ENCODE results near the gene ITGB1BP1.
"Not testable (repeated sequence)": the region's sequence is repeated elsewhere in the genome, so short reads cannot be mapped to it uniquely, and the experiment has no call there.

ITGB1BP1 gene

DNA sequence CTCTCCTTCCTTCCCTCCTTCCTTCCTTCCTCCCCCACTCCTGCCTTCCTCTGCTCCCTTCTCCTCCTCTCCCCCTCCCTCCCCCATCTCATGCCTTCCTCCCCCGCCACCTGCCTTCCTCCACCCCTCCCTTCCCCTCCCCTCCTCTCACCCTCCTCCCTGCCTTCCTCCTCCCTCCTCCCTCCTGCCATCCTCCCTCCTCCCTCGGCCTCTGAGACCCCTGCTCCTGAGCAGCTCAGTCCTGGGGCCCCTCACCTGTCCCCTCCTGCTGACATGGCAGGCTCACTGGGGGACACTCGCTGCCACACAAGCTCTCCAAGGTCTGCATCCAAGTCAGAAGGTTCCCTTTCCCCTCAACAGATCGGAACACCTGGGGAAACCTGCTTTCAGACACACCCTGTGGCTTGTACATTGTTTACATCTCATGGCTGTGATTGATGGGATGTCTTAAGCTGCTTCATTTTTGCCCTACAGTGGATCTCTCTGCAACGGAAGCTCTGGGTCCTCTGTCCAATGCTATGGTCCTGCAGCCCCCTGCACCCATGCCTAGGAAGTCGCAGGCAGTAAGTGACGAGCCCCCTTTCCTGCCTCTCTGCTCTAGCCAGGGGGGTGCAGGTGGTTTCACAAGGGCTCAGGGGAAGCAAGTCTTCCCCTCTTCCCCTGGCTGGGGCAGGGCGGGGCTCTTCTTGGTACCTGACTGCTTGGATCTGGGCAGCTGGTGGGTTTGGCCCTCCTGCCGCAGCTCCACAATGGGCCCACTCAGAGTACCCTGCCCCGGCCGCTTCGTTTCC lies 22.9 kb downstream of the ITGB1BP1 start:
- TF ChIP-seq, protein P1, sequence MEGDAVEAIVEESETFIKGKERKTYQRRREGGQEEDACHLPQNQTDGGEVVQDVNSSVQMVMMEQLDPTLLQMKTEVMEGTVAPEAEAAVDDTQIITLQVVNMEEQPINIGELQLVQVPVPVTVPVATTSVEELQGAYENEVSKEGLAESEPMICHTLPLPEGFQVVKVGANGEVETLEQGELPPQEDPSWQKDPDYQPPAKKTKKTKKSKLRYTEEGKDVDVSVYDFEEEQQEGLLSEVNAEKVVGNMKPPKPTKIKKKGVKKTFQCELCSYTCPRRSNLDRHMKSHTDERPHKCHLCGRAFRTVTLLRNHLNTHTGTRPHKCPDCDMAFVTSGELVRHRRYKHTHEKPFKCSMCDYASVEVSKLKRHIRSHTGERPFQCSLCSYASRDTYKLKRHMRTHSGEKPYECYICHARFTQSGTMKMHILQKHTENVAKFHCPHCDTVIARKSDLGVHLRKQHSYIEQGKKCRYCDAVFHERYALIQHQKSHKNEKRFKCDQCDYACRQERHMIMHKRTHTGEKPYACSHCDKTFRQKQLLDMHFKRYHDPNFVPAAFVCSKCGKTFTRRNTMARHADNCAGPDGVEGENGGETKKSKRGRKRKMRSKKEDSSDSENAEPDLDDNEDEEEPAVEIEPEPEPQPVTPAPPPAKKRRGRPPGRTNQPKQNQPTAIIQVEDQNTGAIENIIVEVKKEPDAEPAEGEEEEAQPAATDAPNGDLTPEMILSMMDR (conservative IDR thresholded peaks at IDR 0.05; ENCODE audit: low read length): no peak
- DNase-seq (ENCODE audit: low read depth): no peak
- H3K4me3 ChIP-seq (ENCODE audit: low read length): no peak overlapping the region

DNA sequence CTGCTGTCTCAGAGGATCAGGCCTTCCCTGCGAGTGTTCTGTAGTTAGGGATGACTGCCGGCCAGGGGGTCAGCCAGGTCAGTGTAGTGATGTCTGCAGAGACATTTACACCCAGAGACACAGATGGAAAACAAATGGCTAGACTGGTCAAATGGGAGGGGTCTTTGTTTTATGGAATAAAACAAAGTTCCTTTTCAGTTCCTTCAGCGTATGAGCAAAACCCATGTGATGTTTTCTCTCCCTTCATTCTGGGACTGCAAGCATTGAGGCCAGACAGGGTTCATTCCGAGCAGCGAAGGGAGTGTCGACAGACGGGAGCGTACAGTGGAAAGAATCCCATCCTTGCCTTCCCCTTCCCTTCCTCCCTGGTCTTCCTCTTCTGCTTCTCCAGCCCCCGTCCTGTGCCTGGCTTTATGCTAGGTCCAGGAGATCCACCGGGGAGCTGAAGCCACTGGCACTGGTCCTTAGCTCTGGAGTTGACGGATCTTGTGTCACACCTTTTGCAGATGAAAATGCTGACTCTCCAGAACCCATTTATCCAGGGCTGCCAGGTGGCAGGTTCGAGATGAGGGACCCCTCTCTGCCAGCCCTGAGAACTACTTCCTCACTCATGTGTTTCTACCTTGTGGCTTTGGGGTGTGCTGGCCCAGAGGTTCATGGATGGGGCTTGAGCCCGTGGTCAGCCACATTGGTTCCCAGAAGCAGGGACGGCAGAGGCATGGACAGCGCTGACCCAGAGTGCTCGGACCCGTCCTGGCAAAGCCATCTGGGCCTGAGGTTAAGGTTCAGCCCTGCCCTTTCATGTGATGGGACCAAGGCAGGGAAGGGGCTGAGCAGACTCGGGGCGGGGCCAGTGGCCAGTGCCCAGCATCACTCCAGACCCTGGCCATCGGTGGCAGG lies 24.2 kb downstream of the ITGB1BP1 start:
- TF ChIP-seq, protein P1 (conservative IDR thresholded peaks at IDR 0.05; ENCODE audit: low read length): no peak
- DNase-seq (ENCODE audit: low read depth): no peak
- H3K4me3 ChIP-seq (ENCODE audit: low read length): no peak overlapping the region

DNA sequence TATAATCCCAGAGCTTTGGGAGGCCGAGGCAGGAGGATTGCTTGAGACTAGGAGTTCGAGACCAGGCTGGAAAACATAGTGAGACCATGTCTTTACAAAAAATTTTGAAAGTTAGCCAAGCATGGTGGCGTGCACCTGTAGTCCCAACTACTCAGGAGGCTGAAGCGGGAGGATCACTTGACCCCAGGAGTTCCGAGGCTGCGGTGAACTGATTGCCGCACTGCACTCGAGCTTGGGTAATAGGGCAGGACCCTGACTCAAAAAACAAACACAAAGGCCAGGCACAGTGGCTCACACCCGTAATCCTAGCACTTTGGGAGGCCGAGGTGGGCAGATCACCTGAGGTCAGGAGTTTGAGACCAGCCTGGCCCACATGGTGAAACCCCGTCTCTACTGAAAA lies 25.1 kb downstream of the ITGB1BP1 start:
- DNase-seq (ENCODE audit: low read depth); H3K4me3 ChIP-seq (ENCODE audit: low read length): not testable (repeated sequence)

DNA sequence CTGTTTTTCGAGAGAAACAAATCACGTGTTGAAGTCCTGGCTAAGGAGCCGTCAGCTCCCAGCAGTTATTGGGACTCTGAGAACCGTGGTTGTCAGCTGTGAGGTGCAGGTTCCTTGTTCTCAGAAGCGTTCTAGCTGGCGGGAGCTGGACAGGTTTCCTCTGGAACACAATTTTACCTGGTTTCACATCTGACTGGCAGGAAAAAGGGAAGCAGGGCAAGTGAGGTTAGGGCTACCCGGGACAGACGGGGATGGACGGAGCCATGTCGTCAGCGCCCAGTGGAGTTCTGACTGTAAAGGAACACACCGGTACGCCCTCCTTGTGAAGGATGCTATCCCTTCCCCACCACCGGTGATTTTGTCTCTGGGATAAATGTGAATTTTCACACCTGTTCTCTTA lies 26.1 kb downstream of the ITGB1BP1 start:
- TF ChIP-seq, protein P1 (conservative IDR thresholded peaks at IDR 0.05; ENCODE audit: low read length): no peak
- no peak for DNase-seq (ENCODE audit: low read depth)
- H3K4me3 ChIP-seq (ENCODE audit: low read length): no peak overlapping the region

DNA sequence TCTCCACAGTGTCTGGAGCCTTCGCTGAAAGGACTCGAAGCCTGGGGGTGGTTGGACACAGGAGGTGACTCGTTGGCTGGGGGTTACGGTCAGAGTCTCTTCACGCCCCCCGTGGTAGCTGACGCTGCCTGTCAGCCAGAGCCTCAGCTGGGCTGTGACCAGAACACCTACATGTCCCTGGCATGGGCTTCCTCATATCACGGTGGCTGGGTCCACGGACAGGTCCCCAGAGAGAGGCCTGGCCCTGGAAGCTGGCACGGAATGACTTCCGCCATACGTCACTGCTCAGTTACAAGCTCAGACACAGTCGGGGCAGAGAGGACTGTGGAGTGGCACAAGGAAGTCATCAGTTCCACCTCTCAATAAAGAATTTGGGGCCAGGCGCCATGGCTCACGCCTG lies 28.5 kb downstream of the ITGB1BP1 start:
- no peak for DNase-seq (ENCODE audit: low read depth)
- H3K4me3 ChIP-seq (ENCODE audit: low read length): no peak overlapping the region
- TF ChIP-seq, protein P1 (conservative IDR thresholded peaks at IDR 0.05; ENCODE audit: low read length): no peak

DNA sequence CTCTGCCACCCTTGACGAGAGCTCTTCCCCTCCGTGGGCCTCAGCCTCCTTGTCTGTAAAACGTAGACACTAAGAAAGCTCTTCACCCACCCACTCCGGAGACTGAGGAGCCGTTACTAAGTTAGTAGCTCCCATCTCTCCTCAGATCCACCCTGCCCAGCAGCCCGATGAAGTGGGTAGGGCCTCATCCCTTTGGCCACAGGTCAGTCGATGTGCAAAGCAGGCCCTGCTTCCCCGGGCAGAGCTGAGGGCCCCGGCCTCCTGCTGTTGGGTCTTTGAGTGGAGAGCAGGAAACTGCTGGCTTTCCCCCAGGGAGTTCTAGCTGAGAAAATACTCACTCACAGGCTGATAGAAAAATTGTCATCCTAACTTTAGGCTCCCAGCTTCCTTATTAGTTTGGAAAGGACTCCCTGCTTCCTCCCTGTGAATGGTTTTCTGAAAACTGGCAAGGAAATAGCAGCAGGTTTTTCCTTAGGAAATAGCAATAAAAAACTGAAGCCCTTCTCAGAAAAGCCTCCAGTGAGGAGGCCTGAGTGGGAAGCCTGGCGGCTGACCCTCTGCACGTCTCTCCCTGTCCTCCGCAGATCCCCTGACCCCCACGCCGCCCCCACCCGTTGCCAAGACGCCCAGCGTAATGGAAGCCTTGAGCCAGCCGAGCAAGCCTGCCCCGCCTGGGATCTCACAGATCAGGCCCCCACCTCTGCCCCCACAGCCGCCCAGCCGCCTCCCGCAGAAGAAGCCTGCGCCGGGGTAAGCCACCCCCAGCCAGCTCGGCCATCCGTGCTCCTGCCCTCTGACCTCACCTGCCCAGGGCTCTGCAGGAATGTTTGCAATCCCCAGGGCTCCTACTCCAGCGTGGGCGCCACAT lies 30.2 kb downstream of the ITGB1BP1 start:
- no peak overlapping the region for H3K4me3 ChIP-seq (ENCODE audit: low read length)
- peak; percentile 33 for DNase-seq (ENCODE audit: low read depth)
- TF ChIP-seq, protein P1 (conservative IDR thresholded peaks at IDR 0.05; ENCODE audit: low read length): no peak

Measured in AG10803 (cell line).